NCI-H446 (cell line): ENCODE data around the gene WFDC11.
"Not testable (repeated sequence)": the region's sequence is repeated elsewhere in the genome, so short reads cannot be mapped to it uniquely, and the experiment has no call there.

ENCODE experiments used
- DNase-seq, 2 experiments: peaks; one replicate each; lab custom pipeline; 2025; lab: John Stamatoyannopoulos, UW

WFDC11 gene

DNA sequence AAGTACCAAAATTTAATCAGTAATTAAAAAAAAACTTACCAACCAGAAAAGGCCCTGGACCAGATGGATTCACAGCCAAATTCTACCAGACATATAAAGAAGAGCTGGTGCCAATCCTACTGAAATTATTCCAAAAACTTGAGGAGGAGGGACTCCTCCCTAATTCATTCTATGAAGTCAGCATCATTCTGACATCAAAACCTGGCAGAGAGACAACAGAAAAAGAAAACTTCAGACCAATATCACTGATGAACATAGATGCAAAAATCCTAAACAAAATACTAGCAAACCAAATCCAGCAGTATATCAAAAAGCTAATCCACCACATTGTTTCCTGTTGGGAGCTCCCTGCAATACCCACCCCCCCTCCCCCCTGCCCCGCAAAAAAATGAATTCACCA, at the start of gene WFDC11:
Gene WFDC11 (minus strand): TSS at position 101 of the 400 bp plus-strand sequence. CDS start 19,639 bp downstream, outside the sequence.
- no peak for DNase-seq

DNA sequence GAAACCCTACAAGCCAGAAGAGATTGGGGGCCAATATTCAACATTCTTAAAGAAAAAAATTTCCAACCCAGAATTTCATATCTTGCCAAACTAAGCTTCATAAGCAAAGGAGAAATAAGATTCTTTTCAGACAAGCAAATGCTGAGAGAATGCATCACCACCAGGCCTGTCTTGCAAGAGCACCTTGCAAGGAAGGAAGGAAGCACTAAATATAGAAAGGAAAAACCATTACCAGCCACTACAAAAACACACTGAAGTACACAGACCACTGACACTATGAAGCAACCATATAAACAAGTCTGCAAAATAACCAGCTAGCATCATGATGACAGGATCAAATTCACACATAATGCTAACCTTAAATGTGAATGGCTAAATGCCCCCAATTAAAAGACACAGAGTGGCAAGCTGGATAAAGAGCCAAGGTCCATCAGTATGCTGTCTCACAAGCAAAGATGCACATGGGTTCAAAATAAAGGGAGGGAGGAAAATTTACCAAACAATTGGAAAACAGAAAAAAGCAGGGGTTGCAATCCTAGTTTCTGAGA, 46.2 kb upstream of the WFDC11 start:
- not testable (repeated sequence) for DNase-seq

DNA sequence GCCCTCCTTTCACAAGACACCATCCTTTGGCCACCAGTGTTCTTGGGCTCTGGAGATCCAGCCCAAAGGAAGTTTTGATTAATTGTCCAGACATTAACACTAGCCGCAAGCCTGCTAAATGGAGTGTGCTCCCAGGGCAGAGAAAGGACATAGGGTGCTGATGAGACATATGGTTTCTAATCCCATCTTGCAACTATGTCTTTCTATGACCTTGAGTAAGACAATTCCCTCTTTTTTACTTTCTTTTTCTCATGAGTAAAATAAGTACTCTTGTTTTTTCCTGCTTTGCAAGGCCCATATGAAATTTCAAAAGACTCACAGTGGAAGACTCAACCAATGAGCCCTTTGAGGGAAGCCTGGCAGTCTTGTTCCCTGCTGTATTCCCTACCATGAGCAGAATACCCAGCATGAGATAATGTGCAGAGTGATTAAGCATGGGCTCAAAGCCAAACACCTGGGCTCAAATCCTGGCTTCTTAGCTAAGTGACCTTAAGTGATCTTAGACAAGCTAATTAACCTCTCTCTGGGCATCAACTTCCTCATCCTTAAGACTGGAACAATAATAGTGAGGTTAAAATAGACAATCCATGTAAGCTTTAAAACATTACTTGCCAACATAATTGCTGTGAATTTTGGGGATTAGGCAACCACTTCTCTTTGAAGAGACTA, 35.1 kb upstream of the WFDC11 start, which contains the start of gene WFDC10B:
Gene WFDC10B (minus strand): TSS at position 51 of the 669 bp plus-strand sequence. CDS start 19,027 bp downstream, outside the sequence.
- no peak for DNase-seq

DNA sequence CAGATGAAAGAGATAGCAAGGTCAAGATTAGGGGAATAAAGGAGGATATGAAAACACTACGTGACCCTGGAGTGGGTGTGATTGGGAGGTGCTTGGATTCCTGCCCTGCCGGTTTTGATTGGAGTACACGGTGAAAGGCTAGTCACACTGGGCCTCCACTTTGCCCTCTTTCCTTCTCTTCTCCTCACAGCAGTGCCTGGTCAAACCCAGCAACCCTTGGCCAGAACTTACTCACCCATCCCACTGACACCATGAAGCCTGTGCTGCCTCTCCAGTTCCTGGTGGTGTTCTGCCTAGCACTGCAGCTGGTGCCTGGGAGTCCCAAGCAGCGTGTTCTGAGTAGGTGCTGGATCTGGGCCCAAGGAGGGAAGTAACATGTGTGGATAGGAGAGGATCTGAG, 31.8 kb upstream of the WFDC11 start, which contains the start of gene WFDC13:
Gene WFDC13 (plus strand): TSS at position 166 of the 400 bp plus-strand sequence. CDS start 86 bp downstream, at position 252.
- no peak for DNase-seq

DNA sequence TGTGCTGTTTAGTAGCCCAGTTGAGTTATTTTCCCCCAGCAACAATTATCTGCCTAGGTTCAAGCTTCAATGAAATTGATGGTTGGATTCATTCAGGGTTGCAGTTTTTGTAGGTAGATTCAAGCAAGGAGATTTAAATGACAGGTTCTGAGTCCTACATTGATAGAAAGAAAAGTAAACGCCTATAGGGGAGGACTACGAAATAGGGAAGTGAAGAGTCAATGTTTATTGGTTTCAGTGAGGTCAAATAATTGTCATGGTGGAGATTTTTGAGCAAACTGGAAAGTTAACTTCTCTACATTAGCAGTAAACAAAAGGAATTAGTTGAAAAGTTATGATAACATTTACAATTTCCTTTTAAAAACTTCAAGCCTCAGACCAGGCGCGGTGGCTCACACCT, 31.1 kb upstream of the WFDC11 start:
- no peak for DNase-seq

DNA sequence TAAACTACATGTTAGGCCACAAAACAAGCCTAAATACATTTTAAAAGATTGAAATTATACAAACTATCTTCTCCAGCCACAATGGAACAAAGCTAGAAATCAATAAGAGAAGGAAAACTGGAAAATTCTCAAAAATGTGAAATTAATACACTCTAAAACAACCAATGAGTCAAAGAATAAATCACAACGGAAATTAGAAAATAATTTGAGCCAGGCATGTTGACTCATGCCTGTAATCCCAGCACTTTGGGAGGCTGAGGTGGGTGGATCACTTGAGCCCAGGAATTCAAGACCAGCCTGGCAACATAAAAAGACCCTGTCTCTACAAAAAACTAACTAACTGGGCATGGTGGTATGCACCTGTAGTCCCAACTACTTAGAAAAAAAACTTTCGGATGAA, 25.5 kb upstream of the WFDC11 start:
- DNase-seq, result no peak

DNA sequence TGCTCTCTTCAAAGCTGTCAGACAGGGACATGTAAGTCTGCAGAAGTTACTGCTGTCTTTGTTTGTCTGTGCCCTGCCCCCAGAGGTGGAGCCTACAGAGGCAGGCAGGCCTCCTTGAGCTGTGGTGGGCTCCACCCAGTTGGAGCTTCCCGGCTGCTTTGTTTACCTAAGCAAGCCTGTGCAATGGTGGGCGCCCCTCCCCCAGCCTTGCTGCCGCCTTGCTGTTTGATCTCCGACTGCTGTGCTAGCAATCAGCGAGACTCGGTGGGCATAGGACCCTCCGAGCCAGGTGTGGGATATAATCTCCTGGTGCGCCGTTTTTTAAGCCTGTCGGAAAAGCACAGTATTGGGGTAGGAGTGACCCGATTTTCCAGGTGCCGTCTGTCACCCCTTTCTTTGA, 23.3 kb upstream of the WFDC11 start:
- not testable (repeated sequence) for DNase-seq

DNA sequence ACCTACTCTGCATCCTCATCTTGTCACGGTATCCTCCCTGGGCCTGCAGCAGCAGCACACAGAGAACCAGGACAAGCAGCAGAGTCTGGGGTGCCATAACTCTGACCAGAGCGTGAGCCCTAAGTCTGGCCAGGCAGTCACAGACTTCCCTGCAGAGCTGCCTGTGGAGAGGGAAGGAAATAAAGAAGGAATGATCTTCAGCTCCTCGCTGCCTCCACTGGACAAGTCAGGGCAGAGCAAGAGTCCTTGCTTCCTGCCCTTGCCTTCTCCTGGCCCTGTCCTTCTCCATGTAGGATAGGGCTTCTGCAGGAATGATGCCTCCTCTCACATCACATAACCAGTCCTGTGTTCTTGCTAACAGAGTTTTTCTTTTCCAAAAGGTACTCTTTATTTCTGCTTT, 15.9 kb upstream of the WFDC11 start:
- no peak for DNase-seq

DNA sequence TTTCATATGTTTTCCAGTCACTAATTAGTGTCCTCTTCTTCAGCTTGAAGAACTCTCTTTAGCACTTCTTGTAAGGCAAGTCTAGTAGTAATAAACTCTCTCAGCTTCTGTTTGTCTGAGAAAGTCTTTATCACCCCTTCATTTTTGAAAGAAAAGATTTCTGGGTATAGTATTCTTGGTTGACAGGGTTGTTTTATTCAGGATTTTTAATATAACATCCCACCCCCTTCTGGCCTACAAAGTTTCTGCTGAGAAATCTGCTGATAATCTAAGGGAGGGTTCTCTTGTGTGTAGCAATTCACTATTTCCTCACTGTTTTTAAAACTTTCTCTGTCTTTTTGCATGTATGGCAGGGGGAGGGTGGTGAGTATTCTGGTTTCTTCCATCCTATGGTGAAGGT, 9.6 kb upstream of the WFDC11 start:
- no peak for DNase-seq

DNA sequence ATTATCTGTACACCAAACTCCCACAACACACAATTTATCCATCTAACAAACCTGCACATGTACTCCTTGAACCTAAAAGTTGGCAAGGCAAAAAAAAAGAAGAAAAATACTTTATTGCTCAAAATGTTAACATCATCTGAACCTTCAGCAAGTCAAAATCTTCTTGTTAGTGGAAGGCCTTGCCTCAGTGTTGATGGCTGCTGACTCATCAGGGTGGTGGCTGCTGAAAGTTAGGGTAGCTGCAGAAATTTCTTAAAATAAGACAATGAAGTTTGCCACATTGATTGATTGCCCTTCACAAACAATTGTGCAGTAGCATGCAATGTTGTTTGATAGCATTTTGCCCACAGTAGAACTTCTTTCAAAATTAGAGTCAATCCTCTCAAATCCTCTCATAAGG, 2.7 kb upstream of the WFDC11 start:
- no peak for DNase-seq

DNA sequence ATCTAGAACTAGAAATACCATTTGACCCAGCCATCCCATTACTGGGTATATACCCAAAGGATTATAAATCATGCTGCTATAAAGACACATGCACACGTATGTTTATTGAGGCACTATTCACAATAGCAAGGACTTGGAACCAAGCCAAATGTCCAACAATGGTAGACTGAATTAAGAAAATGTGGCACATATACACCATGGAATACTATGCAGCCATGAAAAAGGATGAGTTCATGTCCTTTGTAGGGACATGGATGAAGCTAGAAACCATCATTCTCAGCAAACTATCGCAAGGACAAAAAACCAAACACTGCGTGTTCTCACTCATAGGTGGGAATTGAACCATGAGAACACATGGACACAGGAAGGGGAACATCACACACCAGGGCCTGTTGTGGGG, 13.0 kb downstream of the WFDC11 start:
- not testable (repeated sequence) for DNase-seq

DNA sequence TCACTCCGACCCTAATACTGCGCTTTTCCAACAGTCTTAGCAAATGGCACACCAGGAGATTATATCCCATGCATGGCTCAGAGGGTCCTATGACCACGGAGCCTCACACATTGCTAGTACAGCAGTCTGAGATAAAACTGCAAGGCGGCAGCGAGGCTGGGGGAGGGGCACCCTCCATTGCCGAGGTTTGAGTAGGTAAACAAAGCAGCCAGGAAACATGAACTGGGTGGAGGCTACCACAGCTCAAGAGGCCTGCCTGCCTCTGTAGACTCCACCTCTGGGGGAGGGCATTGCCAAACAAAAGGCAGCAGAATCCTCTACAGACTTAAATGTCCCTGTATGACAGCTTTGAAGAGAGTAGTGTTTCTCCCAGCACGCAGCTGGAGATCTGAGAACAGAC, 18.3 kb downstream of the WFDC11 start:
- not testable (repeated sequence) for DNase-seq

DNA sequence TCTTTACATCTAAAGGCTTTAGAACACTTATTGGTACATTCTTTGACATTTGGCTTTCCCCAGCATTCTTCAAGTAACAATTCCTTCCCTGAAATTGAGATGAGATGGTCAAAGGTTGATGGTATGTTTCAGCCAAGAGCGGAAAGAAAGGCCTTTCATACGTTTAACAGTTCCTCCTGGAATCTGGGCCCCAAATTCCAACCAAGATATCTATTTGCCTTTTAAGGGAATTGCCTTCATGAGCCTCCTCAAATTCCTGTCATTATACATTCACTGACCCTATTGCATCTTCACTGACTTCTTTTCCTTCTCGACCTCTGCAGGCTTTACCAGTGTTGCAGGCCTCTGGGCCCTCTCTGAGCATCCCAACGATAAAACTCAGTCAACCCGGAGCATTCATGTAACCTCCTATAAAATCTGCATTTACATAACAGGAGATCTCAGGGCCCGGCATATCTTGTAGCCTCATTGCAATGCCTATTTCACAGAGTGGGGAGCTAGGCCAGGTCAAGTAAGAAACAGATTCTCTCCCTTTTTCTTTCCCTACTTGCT, 20.7 kb downstream of the WFDC11 start:
- DNase-seq, result no peak

DNA sequence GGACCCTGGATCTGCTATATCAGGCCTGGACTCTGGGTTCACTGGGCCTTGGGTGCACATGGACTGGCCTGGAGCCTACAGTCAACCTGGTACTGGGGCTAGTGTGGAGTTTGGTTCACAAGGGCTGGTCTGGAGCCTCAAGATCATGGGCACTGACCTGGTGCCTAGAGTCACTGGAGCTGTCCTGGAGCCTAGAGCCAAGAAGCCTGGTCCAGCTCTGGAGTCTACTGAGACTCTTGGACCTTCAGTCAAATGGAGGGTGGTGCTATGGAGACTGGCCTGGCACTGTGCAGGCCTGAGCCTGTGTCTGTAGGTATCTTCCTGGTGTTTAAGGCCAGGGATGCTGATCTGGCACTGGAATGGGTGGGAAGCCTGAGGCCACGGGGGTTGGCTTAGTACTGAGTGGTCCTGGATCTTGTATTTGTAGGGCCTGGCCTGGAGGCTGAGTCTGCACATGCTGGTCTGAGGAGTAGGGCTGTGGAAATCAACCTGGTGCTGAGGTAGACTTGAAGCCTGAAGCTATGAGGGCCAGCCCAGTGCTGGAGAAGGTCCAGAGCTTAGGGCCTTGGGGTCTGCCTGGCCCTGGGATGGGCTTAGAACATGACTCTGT, 22.5 kb downstream of the WFDC11 start:
- DNase-seq, result no peak

DNA sequence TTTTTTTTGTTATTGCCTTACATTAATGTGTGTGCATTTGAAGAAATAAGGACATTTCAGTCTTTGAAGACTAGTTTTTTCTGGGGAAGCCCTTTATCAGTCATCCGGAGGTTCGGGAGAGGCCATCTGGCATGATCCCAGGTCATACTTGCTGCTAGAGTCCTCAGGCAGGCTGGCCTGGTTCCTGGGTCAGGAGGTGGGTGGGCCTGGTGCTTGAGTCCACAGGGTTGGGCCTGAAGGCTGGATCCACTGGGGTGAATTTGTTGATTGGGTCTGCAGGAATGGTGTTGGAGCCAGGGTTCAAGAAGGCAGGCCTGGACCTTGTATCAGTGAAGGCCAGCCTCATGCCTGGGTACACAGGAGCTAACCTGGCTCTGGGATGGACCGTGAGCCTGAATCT, 23.2 kb downstream of the WFDC11 start:
- no peak for DNase-seq

DNA sequence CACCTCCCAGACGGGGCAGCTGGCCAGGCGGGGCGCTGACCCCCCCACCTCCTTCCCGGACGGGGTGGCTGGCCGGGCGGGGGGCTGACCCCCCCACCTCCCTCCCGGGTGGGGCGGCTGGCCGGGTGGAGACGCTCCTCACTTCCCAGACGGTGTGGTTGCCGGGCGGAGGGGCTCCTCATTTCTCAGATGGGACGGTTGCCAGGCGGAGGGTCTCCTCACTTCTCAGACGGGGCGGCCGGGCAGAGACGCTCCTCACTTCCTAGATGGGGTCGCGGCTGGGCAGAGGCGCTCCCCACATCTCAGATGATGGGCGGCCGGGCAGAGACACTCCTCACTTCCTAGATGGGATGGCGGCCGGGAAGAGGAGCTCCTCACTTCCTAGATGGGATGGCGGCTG, 24.2 kb downstream of the WFDC11 start:
- not testable (repeated sequence) for DNase-seq

DNA sequence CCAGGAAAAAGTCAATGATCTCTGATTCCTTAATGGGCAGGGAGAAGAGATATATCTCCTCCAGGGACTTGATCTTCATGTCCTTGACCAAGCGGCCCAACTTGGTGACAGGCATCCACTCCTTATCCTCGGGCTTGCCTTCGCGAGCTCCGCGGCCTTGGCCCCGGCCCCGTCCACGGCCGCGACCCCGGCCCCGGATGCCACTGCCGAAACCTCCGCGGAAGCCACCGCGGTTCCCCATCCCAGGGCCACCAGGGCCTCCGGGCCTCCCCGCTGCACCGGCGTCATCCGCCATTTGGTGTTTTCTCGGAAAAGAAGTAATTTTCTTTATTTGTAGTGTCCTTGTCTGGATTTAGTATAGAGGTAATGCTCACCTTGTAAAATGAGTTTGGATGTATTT, 29.0 kb downstream of the WFDC11 start:
- not testable (repeated sequence) for DNase-seq

DNA sequence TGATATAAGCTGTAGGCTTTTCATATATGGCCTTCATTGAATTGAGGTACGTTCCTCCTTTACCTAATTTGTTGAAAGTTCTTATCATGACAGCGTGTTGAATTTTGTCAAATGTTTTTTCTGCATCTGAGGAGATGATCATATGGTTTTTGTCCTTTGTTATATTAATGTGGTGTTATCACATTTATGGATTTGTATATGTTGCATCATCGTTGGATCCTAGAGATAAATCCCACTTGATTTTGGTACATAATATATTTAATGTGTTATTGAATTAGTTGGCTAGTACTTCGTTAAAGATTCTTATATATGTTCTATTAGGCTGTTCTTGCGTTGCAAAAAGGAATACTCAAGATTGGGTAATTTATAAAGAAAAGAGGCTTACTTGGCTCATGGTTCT, 30.4 kb downstream of the WFDC11 start:
- DNase-seq, result no peak

DNA sequence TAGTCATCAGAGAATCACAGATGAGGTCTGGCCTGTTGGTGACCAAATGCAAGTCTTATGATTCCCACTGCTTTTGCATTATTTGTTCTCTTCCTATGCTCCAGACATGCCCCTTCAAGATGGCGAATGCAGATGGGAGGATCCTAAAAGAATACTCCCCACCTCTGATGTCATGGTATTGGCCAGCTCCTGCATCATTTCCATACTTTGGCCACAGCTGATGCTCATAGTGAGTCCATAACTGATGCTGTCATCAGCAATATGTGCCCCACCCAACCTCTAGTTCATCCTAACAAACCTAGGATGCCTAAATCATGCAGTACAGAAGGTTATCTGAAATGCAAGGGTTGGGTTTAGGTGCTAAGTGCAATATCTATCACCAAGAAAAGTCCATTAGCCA, 33.5 kb downstream of the WFDC11 start:
- DNase-seq, result no peak

DNA sequence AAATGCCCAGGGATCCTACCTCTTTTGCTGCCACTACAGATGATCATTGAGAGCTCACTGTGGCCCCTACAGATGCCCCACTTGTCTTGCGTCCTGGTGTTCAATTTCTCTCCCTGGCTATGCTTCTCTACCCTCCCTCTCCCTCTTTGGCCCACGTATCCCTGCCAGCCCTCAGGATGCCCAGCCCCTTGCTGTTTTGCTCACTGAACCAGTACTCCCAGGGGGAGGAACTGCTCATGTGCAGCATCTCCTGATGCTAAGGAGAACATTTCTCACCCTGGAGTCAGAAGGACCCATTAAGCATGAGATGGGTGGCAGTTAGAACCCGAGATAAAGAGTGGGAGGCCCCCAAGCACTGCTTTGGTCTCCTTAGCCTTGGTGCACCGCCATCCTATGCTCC, 38.9 kb downstream of the WFDC11 start, which contains the start of gene WFDC9:
Gene WFDC9 (minus strand): TSS at position 101 of the 400 bp plus-strand sequence. CDS start 21,103 bp downstream, outside the sequence.
- DNase-seq, result no peak

DNA sequence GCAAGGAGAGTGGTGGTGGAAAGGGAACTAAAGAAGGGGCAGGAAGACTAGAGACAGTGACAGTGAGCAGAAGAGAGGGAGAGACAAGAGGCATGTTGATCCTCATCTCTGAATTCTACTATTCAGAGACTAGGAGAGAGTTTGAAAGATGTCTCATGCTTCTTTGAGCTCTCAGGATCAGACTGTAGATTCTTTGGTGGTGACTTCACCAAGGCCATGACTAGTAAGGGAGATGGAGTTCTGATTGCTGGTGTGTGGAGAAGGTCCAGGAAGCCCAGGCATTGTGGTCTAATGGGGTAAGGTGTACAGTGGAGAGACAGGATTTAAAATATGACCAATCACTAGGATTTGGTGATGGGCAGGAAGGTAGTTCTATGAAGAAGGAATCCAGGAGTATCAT, 39.7 kb downstream of the WFDC11 start:
- no peak for DNase-seq

DNA sequence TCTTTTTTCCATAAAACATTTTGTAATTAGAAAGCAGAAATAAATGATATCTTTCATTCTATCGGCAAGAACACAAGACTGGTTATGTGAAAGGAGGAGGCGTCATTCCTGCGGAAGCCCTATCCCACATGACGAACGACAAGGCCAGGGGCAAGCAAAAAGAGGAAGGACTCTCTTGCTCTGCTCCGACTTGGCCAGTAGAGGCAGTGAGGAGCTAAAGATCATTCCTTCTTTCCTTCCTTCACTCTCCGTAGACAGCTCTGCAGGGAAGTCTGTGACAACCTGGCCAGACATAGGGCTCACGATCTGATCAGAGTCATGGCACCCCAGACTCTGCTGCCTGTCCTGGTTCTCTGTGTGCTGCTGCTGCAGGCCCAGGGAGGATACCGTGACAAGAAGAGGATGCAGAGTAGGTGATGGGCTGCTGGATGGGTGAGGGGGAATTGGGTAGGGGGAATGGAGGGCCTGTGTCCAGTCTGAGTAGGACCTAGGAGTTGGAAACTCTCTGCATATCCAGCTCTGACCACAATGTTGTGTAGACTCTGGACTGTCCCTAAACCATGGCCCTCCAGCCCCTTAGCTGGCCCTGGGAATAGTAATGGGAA, 40.4 kb downstream of the WFDC11 start, which contains the start of gene WFDC10A:
Gene WFDC10A (plus strand): TSS at position 244 of the 605 bp plus-strand sequence. CDS start 75 bp downstream, at position 319.
- DNase-seq, result peak in 1 of 2 experiments; percentile 45
